Hepatocyte (in vitro differentiated cells): ENCODE data around the gene LRRC47. TPM values are rescaled to one million over a fixed set of nuclear protein-coding genes. Genes with fewer than 3 reads are reported as not detected.
"Not testable (repeated sequence)": the region's sequence is repeated elsewhere in the genome, so short reads cannot be mapped to it uniquely, and the experiment has no call there.

ENCODE experiments used
- DNase-seq: peaks from one replicate; pipeline ENCODE4 v3.0.0-alpha.2; 2016; ENCODE audit warnings: low spot score
- H2AFZ ChIP-seq: fragments of 200-600 bp; sonication (generic); 2 replicates; pipeline ENCODE4 v1.6.0; 2016; ENCODE audit warnings: antibody characterized with exemption, mild to moderate bottlenecking
- H3K27ac ChIP-seq: fragments of 200-600 bp; sonication (generic); 2 replicates; pipeline ENCODE4 v1.5.1; 2016; ENCODE audit warnings: mild to moderate bottlenecking
- H3K27me3 ChIP-seq: fragments of 200-600 bp; sonication (generic); 2 replicates; pipeline ENCODE4 v1.6.1; 2016
- H3K36me3 ChIP-seq: fragments of 200-600 bp; sonication (generic); replicated peaks from 2 replicates; pipeline ENCODE4 v1.5.1; 2016; ENCODE audit warnings: low read depth; ENCODE audit not compliant: insufficient read depth
- H3K4me1 ChIP-seq: fragments of 200-600 bp; sonication (generic); 2 replicates; pipeline ENCODE4 v1.5.1; 2016; ENCODE audit warnings: mild to moderate bottlenecking, moderate library complexity; ENCODE audit not compliant: insufficient read depth
- H3K4me2 ChIP-seq: fragments of 200-600 bp; sonication (generic); 2 replicates; pipeline ENCODE4 v1.6.0; 2016
- H3K4me3 ChIP-seq: fragments of 200-600 bp; sonication (generic); 2 replicates; pipeline ENCODE4 v1.5.1; 2016; ENCODE audit warnings: mild to moderate bottlenecking
- H3K79me2 ChIP-seq: fragments of 200-600 bp; sonication (generic); 2 replicates; pipeline ENCODE4 v1.6.0; 2017; ENCODE audit warnings: mild to moderate bottlenecking
- H3K9me2 ChIP-seq: fragments of 200-600 bp; sonication (generic); replicated peaks from 2 replicates; pipeline ENCODE4 v1.6.0; 2017; ENCODE audit warnings: mild to moderate bottlenecking; ENCODE audit not compliant: insufficient read depth
- H3K9me3 ChIP-seq: fragments of 200-600 bp; sonication (generic); 2 replicates; pipeline ENCODE4 v1.5.1; 2016; ENCODE audit warnings: low read depth, mild to moderate bottlenecking
- H4K20me1 ChIP-seq: fragments of 200-600 bp; sonication (generic); 2 replicates; pipeline ENCODE4 v1.6.0; 2016; ENCODE audit warnings: mild to moderate bottlenecking; ENCODE audit not compliant: insufficient read depth, poor library complexity, severe bottlenecking
- CTCF ChIP-seq: fragments of 200-600 bp; sonication (generic); IDR thresholded peaks from 2 replicates; pipeline ENCODE4 v1.5.1; 2016; ENCODE audit warnings: antibody characterized with exemption, mild to moderate bottlenecking; ENCODE audit not compliant: poor library complexity
- EZH2 ChIP-seq: fragments of 200-600 bp; sonication (generic); IDR thresholded peaks from 2 replicates; pipeline ENCODE4 v1.6.1; 2016; ENCODE audit warnings: antibody characterized with exemption, mild to moderate bottlenecking, borderline replicate concordance
- EZH2phosphoT487 ChIP-seq: fragments of 200-600 bp; sonication (generic); IDR thresholded peaks from one replicate; pipeline ENCODE4 v1.6.1; 2018; ENCODE audit warnings: antibody characterized with exemption, mild to moderate bottlenecking, low read depth, moderate library complexity; ENCODE audit not compliant: unreplicated experiment, severe bottlenecking
- whole genome bisulfite sequencing: methylation state at CpG from one replicate; pipeline ENCODE4 v1.1.6; 2016; ENCODE audit warnings: low lambda C conversion rate; ENCODE audit errors: missing lambda C conversion rate; 5-methylcytosine and 5-hydroxymethylcytosine counted together
- polyA plus RNA-seq: library from polyadenylated mRNA; unstranded; fragments of >200 nt; fragmentation: Nextera tagmentation; extraction: Ambion mirVana; gene quantifications from 2 replicates; pipeline ENCODE4 v1.2.1, GENCODE V29; 2016
- total RNA-seq: library from RNA; depleted of rRNA; stranded (reverse); fragments of >200 nt; gene quantifications from 2 replicates; pipeline ENCODE4 v1.2.3, GENCODE V29; 2014

LRRC47 gene
- total and polyA plus RNA-seq, 2 experiments from 2014 or later = 36.2 to 38.8 TPM

- 83% methylated on average over 19 of the region's 19 CpGs for WGBS
- H3K4me1 ChIP-seq = no peaks in the 10 kb centered on the region
- no peak overlapping the region for H2AFZ ChIP-seq
- H3K4me3 ChIP-seq = no peak overlapping the region
- no peaks in the 10 kb centered on the region for H4K20me1 ChIP-seq
- H3K9me2 ChIP-seq = no peaks in the 10 kb centered on the region
- no peaks in the 10 kb centered on the region for H3K9me3 ChIP-seq
- H3K27me3 ChIP-seq = no peaks in the 10 kb centered on the region
- no peak overlapping the region for H3K4me2 ChIP-seq
- H3K79me2 ChIP-seq = no peaks in the 10 kb centered on the region
- no peaks in the 10 kb centered on the region for H3K36me3 ChIP-seq
- no peak overlapping the region for H3K27ac ChIP-seq
- TF ChIP-seq EZH2 (no peak), EZH2phosphoT487 (no peak), CTCF (no peak)
- no peak for DNase-seq
Observed at GRCh38 chr1:3803905-3804626, 7.8 kb upstream of the LRRC47 start.

GRCh38 chr1:3800795-3801194 is 4.5 kb upstream of the LRRC47 start:
- not testable (repeated sequence) for H3K9me2 ChIP-seq, H3K27me3 ChIP-seq, H3K4me3 ChIP-seq, H3K4me2 ChIP-seq, H3K9me3 ChIP-seq, H4K20me1 ChIP-seq, H3K79me2 ChIP-seq, H3K27ac ChIP-seq, H3K4me1 ChIP-seq, H3K36me3 ChIP-seq, DNase-seq, H2AFZ ChIP-seq
- WGBS = 86% methylated on average over 3 of the region's 3 CpGs

- WGBS = 87% methylated on average over 11 of the region's 11 CpGs
- H3K27me3 ChIP-seq = no peaks in the 10 kb centered on the region
Observed at GRCh38 chr1:3799976-3800685, 3.8 kb upstream of the LRRC47 start.

More at GRCh38 chr1:3799976-3800685, 3.8 kb upstream of the LRRC47 start:
- Histone ChIP-seq H3K36me3 (no peaks in the 10 kb centered on the region), H3K27ac (no peak overlapping the region), H3K4me3 (no peak overlapping the region), H3K9me2 (no peaks in the 10 kb centered on the region), H3K9me3 (no peaks in the 10 kb centered on the region), H2AFZ (no peak overlapping the region), H3K79me2 (peaks cover 11% of the 10 kb centered on the region), H3K4me2 (no peak overlapping the region), H4K20me1 (peaks cover 3% of the 10 kb centered on the region), H3K4me1 (peaks cover under 1% of the 10 kb centered on the region)
- TF ChIP-seq EZH2phosphoT487 (no peak), EZH2 (no peak), CTCF (no peak)
- no peak for DNase-seq
